Ovary (tissue), 9 donors: ENCODE results near the gene CNBP. TPM values are rescaled to one million over a fixed set of nuclear protein-coding genes. Genes with fewer than 3 reads are reported as not detected.
"Not testable (repeated sequence)": the region's sequence is repeated elsewhere in the genome, so short reads cannot be mapped to it uniquely, and the experiment has no call there.

ENCODE experiments used
- DNase-seq, 5 donors: peaks; one replicate each; pipeline ENCODE4 v3.0.0-alpha.2; 2019 to 2020
- H3K27ac ChIP-seq, 2 donors: fragments of 200-600 bp; one replicate each; pipeline versions ENCODE4 v1.5.1 to v1.8.0; 2019 to 2022
- H3K27me3 ChIP-seq: fragments of 200-600 bp; one replicate; pipeline ENCODE4 v1.8.0; 2022
- H3K36me3 ChIP-seq: fragments of 200-600 bp; sonication (generic); one replicate; pipeline ENCODE4 v1.5.1; 2019
- H3K4me1 ChIP-seq: one replicate; pipeline ENCODE4 v1.8.1; 2013; ENCODE audit warnings: mild to moderate bottlenecking, moderate library complexity; ENCODE audit not compliant: insufficient read depth
- H3K4me3 ChIP-seq: fragments of 200-600 bp; sonication (generic); one replicate; pipeline ENCODE4 v1.5.1; 2017
- H3K9me3 ChIP-seq, 2 donors: fragments of 200-600 bp in 1 of 2; sonication (generic) in 1 of 2; one replicate each; pipeline versions ENCODE4 v1.5.1 to v1.8.1; 2013 to 2019; ENCODE audit warnings: mild to moderate bottlenecking in 1 of 2, moderate library complexity in 1 of 2
- EP300 ChIP-seq: sonication (generic); formaldehyde crosslinking; IDR thresholded peaks from one replicate; pipeline ENCODE4 v1.6.1; 2017; ENCODE audit warnings: antibody characterized with exemption
- POLR2A ChIP-seq: fragments of 450-650 bp; IDR thresholded peaks from one replicate; pipeline ENCODE4 v1.6.1; 2017; ENCODE audit warnings: antibody characterized with exemption, mild to moderate bottlenecking, moderate library complexity
- WGBS, 3 donors: extraction: QIAGEN DNeasy Blood & Tissue Kit in 1 of 3; methylation state at CpG; one replicate each; pipeline versions ENCODE4 v1.1.5 to v1.1.7; 2013 to 2017; 5-methylcytosine and 5-hydroxymethylcytosine counted together
- intact Hi-C, 4 donors: fragments of 100-400 bp; cut with DNase I; formaldehyde crosslinking; loops; one replicate each; pipeline versions ENCODE4 v1.11.0 to v1.15.1; 2022 to 2023
- polyA plus RNA-seq, 2 donors: library from polyadenylated mRNA; stranded (reverse); fragments of 200-250 nt in 1 of 2; fragments of 350-450 nt in 1 of 2; fragmentation: Illumina TruSeq in 1 of 2; extraction: RNeasy Lipid Tissue Mini Kit (QIAGEN cat#74804) in 1 of 2; gene quantifications; one replicate each; pipeline ENCODE4 v1.2.3, GENCODE V29; 2013 to 2014
- total RNA-seq, 7 donors: library from RNA; depleted of rRNA in 2 of 7; stranded (reverse); fragments of >200 nt in 2 of 7; fragmentation: NEBNext Ultra II Directional in 3 of 7; extraction: Animal tissue kit (Norgen Biotek cat#: 25700) in 3 of 7; gene quantifications; one replicate each; pipeline versions ENCODE4 v1.1.0 to v1.2.4, GENCODE V29; 2016 to 2023
- TF ChIP-seq, protein P1 (sequence below), 3 donors: fragments of 450-650 bp in 2 of 3; fragments of 200-600 bp in 1 of 3; IDR thresholded peaks; one replicate each; pipeline versions ENCODE4 v1.5.1 to v1.8.0; 2016 to 2022; ENCODE audit warnings: antibody characterized with exemption in 3 of 3, mild to moderate bottlenecking in 1 of 3
- donor health status: DM: no; HTN: no; CAD: no; lungs with moderate emphysema.
- donor health status: DM: no; HTN: no; CAD: no.
- donor health status: Bipolar disorder and iron deficiency.
- donor health status: DM: yes; HTN: yes; CAD: no.
- donor health status: DM: no; HTN: no; CAD: no.
- donor health status: DM: yes; HTN: yes; CAD: no.

CNBP gene
- total and polyA plus RNA-seq, 9 donors: 383 to 540 (median 467) TPM

DNA sequence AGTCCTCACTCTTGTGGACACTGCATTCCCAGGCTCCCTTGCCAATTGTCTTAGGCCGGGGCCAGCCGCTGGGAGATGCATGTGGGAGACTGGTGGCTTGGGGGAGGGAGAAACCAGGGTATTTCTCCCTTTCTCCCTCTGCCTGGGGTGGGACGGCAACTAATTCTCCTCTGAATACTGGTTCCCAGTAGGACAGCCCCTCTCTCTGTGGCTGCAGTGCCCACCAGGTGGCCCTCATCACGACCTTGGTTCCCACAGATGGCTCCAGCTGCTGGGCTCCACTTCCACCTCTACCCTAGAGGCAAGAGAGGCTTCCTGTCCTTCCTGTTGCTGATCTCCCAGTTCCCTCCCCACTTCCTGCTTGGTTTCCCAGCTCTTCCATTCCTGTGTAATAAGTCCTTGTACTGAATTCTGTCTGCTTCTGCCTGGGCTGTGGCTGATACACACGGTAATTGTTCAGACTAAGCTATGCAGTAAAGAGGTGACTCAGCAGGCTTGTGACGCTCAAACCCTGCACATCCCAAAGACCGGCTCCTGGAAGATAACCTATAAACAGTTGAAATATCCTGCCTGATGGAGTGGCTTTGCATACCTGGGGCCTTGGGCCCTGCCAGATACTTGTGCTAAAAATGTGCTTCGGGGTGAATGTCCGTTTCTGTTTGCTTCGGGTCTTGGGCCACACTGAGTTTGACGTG, 45.3 kb upstream of the CNBP start:
- Histone ChIP-seq H3K27me3 (no peaks in the 10 kb centered on the region), H3K9me3 (no peaks in the 10 kb centered on the region), H3K36me3 (no peaks in the 10 kb centered on the region), H3K4me1 (peaks cover 13% of the 10 kb centered on the region), H3K4me3 (no peak overlapping the region), H3K27ac (no peak overlapping the region)
- intact Hi-C loops: no loop called here
- WGBS, 3 donors: 20 to 40% (median 21%) methylated on average over 11 of the region's 11 CpGs
- TF ChIP-seq, protein P1, sequence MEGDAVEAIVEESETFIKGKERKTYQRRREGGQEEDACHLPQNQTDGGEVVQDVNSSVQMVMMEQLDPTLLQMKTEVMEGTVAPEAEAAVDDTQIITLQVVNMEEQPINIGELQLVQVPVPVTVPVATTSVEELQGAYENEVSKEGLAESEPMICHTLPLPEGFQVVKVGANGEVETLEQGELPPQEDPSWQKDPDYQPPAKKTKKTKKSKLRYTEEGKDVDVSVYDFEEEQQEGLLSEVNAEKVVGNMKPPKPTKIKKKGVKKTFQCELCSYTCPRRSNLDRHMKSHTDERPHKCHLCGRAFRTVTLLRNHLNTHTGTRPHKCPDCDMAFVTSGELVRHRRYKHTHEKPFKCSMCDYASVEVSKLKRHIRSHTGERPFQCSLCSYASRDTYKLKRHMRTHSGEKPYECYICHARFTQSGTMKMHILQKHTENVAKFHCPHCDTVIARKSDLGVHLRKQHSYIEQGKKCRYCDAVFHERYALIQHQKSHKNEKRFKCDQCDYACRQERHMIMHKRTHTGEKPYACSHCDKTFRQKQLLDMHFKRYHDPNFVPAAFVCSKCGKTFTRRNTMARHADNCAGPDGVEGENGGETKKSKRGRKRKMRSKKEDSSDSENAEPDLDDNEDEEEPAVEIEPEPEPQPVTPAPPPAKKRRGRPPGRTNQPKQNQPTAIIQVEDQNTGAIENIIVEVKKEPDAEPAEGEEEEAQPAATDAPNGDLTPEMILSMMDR (IDR thresholded peaks at IDR 0.05): no peak
- no peak for TF ChIP-seq EP300
- TF ChIP-seq POLR2A: no peak
- DNase-seq: peak in 1 of 5 donors; percentile 46

- DNase-seq: peak in 4 of 5 donors; percentile 31 to 45 (median 43)
- intact Hi-C loops: no loop called here
- no peaks in the 10 kb centered on the region for H3K27me3 ChIP-seq
- WGBS, 3 donors: 66 to 68% (median 67%) methylated on average over 6 of the region's 6 CpGs
- no peaks in the 10 kb centered on the region for H3K36me3 ChIP-seq
- no peak overlapping the region for H3K27ac ChIP-seq
- no peaks in the 10 kb centered on the region for H3K9me3 ChIP-seq
- peaks cover 13% of the 10 kb centered on the region for H3K4me1 ChIP-seq
- TF ChIP-seq EP300 (no peak), POLR2A (no peak)
- TF ChIP-seq, protein P1 (IDR thresholded peaks at IDR 0.05): no peak
- H3K4me3 ChIP-seq: no peak overlapping the region
Measured at GRCh38 chr3:129226374-129226773, 42.7 kb upstream of the CNBP start.

- intact Hi-C loops: no loop called here
- Histone ChIP-seq H3K4me3 (no peak overlapping the region), H3K36me3 (no peaks in the 10 kb centered on the region), H3K4me1 (peaks cover 13% of the 10 kb centered on the region), H3K9me3 (no peaks in the 10 kb centered on the region), H3K27me3 (no peaks in the 10 kb centered on the region), H3K27ac (peak overlapping the region in 1 of 2 donors; percentile 62)
- DNase-seq: peak; percentile 55 to 73 (median 66)
- WGBS, 3 donors: 0 to 1% (median 0%) methylated on average over 9 of the region's 9 CpGs
- TF ChIP-seq, protein P1 (IDR thresholded peaks at IDR 0.05): no peak
- TF ChIP-seq EP300 (no peak), POLR2A (no peak)
Measured at GRCh38 chr3:129224984-129225393, 41.3 kb upstream of the CNBP start.

DNA sequence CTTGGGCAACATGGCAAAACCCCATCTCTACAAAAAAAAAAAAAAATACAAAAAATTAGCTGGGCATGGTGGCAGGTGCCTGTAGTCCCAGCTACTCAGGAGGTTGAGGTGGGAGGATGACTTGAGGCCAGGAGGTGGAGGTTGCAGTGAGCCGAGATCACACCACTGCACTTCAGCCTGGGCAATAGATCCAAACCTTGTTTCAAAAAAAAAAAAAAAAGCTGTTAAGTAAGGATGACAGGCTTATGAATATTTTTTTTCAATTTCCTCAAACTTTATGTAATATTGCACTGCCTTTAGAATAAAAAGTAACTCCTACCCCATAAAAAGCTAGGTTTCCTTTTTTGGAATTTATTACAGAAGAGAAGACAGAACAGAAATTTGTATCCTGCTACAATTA, 40.7 kb upstream of the CNBP start:
- intact Hi-C loops, H3K27me3 ChIP-seq, H3K36me3 ChIP-seq, H3K9me3 ChIP-seq, DNase-seq, H3K4me3 ChIP-seq: not testable (repeated sequence)
- Histone ChIP-seq H3K4me1 (peaks cover 11% of the 10 kb centered on the region), H3K27ac (peak overlapping the region in 1 of 2 donors; percentile 62)
- 37 to 54% (median 44%) methylated on average over 1 of the region's 1 CpG for WGBS, 3 donors

GRCh38 chr3:129218742-129219141, 35.0 kb upstream of the CNBP start:
- Histone ChIP-seq H3K36me3 (no peaks in the 10 kb centered on the region), H3K27ac (no peak overlapping the region), H3K4me1 (no peaks in the 10 kb centered on the region), H3K27me3 (no peaks in the 10 kb centered on the region), H3K9me3 (no peaks in the 10 kb centered on the region), H3K4me3 (no peak overlapping the region)
- TF ChIP-seq POLR2A (no peak), EP300 (no peak)
- TF ChIP-seq, protein P1 (IDR thresholded peaks at IDR 0.05): no peak
- intact Hi-C loops: no loop called here
- no peak for DNase-seq
- 89 to 95% (median 93%) methylated on average over 2 of the region's 2 CpGs for WGBS, 3 donors
